ENCODE data around the gene DNAAF1. TPM values are rescaled to one million over a fixed set of nuclear protein-coding genes. Genes with fewer than 3 reads are reported as not detected.

DNAAF1 gene
- total RNA-seq, 1 donor from 2014 or later: not detected

- Mint-ChIP-seq H3K36me3 (ENCODE audit: low read depth) (no peaks in the 10 kb centered on the region), H3K9me3 (no peaks in the 10 kb centered on the region), H3K4me3 (no peak overlapping the region), H3K27ac (no peak overlapping the region), H3K4me1 (no peaks in the 10 kb centered on the region), H3K27me3 (peaks cover 23% of the 10 kb centered on the region)
- ChIA-PET CTCF (no interaction called here), POLR2A (no interaction called here)
- ATAC-seq (ENCODE audit: low read depth) (no peak), DNase-seq (no peak)
- intact Hi-C loops (cut with micrococcal nuclease): no loop called here
- no peak for TF ChIP-seq CTCF (IDR thresholded peaks at IDR 0.05)
Measured at GRCh38 chr16:84153660-84154214, 8.6 kb downstream of the DNAAF1 start.

- intact Hi-C loops (cut with micrococcal nuclease): no loop called here
- no peak for TF ChIP-seq CTCF (IDR thresholded peaks at IDR 0.05)
- H3K27me3 Mint-ChIP-seq: peaks cover 19% of the 10 kb centered on the region
- no peaks in the 10 kb centered on the region for H3K9me3 Mint-ChIP-seq
- no peak for ATAC-seq (ENCODE audit: low read depth)
- no peaks in the 10 kb centered on the region for H3K4me1 Mint-ChIP-seq
- no peaks in the 10 kb centered on the region for H3K36me3 Mint-ChIP-seq (ENCODE audit: low read depth)
- CTCF ChIA-PET: no interaction called here
- no peak overlapping the region for H3K27ac Mint-ChIP-seq
- POLR2A ChIA-PET: interaction anchor here (0.7 kb wide), 1 partner anchor 312 kb away, joined by 4 read pairs; no protein-coding TSS in a partner anchor
- DNase-seq: no peak
- no peak overlapping the region for H3K4me3 Mint-ChIP-seq
Measured at GRCh38 chr16:84155226-84155625, 10.1 kb downstream of the DNAAF1 start.

- Mint-ChIP-seq H3K4me1 (no peaks in the 10 kb centered on the region), H3K4me3 (no peak overlapping the region), H3K36me3 (ENCODE audit: low read depth) (no peaks in the 10 kb centered on the region), H3K27ac (no peak overlapping the region), H3K9me3 (no peaks in the 10 kb centered on the region), H3K27me3 (peaks cover 18% of the 10 kb centered on the region)
- TF ChIP-seq CTCF (IDR thresholded peaks at IDR 0.05): no peak
- ATAC-seq (ENCODE audit: low read depth) (no peak), DNase-seq (no peak)
- CTCF ChIA-PET: no interaction called here
- intact Hi-C loops (cut with micrococcal nuclease): no loop called here
- POLR2A ChIA-PET: no interaction called here
Measured at GRCh38 chr16:84155771-84156170, 10.7 kb downstream of the DNAAF1 start.

- intact Hi-C loops (cut with micrococcal nuclease): no loop called here
- CTCF ChIA-PET: no interaction called here
- Mint-ChIP-seq H3K27me3 (peaks cover 16% of the 10 kb centered on the region), H3K4me3 (no peak overlapping the region), H3K27ac (no peak overlapping the region), H3K4me1 (no peaks in the 10 kb centered on the region), H3K36me3 (ENCODE audit: low read depth) (no peaks in the 10 kb centered on the region), H3K9me3 (no peaks in the 10 kb centered on the region)
- DNase-seq (no peak), ATAC-seq (ENCODE audit: low read depth) (no peak)
- POLR2A ChIA-PET: interaction anchor here (0.6 kb wide), 1 partner anchor 31 kb away, joined by 3 read pairs; no protein-coding TSS in a partner anchor
- no peak for TF ChIP-seq CTCF (IDR thresholded peaks at IDR 0.05)
Measured at GRCh38 chr16:84156342-84156784, 11.3 kb downstream of the DNAAF1 start.

GRCh38 chr16:84159007-84159406, 13.9 kb downstream of the DNAAF1 start:
- Mint-ChIP-seq H3K27me3 (peaks cover 16% of the 10 kb centered on the region), H3K36me3 (ENCODE audit: low read depth) (no peaks in the 10 kb centered on the region), H3K9me3 (no peaks in the 10 kb centered on the region), H3K4me3 (no peak overlapping the region), H3K4me1 (no peaks in the 10 kb centered on the region), H3K27ac (no peak overlapping the region)
- ChIA-PET POLR2A (no interaction called here), CTCF (no interaction called here)
- TF ChIP-seq CTCF (IDR thresholded peaks at IDR 0.05): no peak
- intact Hi-C loops (cut with micrococcal nuclease): no loop called here
- no peak for ATAC-seq (ENCODE audit: low read depth)
- DNase-seq: no peak
